H1 (cell line): ENCODE measurements around the gene CBFA2T2. TPM values are rescaled to one million over a fixed set of nuclear protein-coding genes. Genes with fewer than 3 reads are reported as not detected.

ENCODE experiments used
- CTCF ChIA-PET: fragments of 300-600 bp; sonication (Branson Sonifier 250); formaldehyde crosslinking; loops from one replicate; lab custom pipeline; 2021; ENCODE audit not compliant: partially characterized antibody; lab: Charles Lee
- POLR2A ChIA-PET: fragments of 300-600 bp; sonication (Branson Sonifier 250); formaldehyde crosslinking; loops from one replicate; lab custom pipeline; 2021; ENCODE audit warnings: inconsistent platforms; ENCODE audit not compliant: partially characterized antibody; lab: Charles Lee
- DNase-seq, 2 experiments: peaks; one replicate each; pipeline versions ENCODE4 v3.0.0 to v3.0.0-alpha.2; 2010 to 2022; ENCODE audit warnings: low spot score in 2 of 2, low read depth in 1 of 2, mixed read lengths in 1 of 2
- FAIRE-seq: peaks from 2 replicates; lab custom pipeline; 2011; peaks lifted over from hg19 to GRCh38; lab: Jason Lieb, UNC
- H2AFZ ChIP-seq: 2 replicates; pipeline ENCODE4 v1.8.1; 2012; ENCODE audit warnings: low read length, inconsistent platforms
- H2AK5ac ChIP-seq: 2 replicates; pipeline ENCODE4 v1.6.1; 2013; ENCODE audit warnings: low read depth, low read length
- H2BK120ac ChIP-seq: replicated peaks from 2 replicates; pipeline ENCODE3; 2013; ENCODE audit warnings: low read depth, low read length, inconsistent platforms
- H2BK12ac ChIP-seq: 2 replicates; pipeline ENCODE4 v1.6.1; 2013; ENCODE audit warnings: low read depth, low read length
- H2BK15ac ChIP-seq: 2 replicates; pipeline ENCODE4 v1.6.1; 2013; ENCODE audit warnings: low read length
- H2BK20ac ChIP-seq: 2 replicates; pipeline ENCODE4 v1.6.1; 2013; ENCODE audit warnings: low read length
- H2BK5ac ChIP-seq: 2 replicates; pipeline ENCODE4 v1.6.1; 2013; ENCODE audit warnings: low read depth, low read length
- H3K14ac ChIP-seq: 2 replicates; pipeline ENCODE4 v1.6.1; 2013; ENCODE audit warnings: inconsistent platforms; ENCODE audit not compliant: insufficient read length
- H3K18ac ChIP-seq: 2 replicates; pipeline ENCODE4 v1.6.1; 2013; ENCODE audit warnings: low read length; ENCODE audit errors: extremely low read depth
- H3K23ac ChIP-seq: 2 replicates; pipeline ENCODE4 v1.6.1; 2013; ENCODE audit warnings: inconsistent platforms; ENCODE audit not compliant: insufficient read length
- H3K23me2 ChIP-seq: 2 replicates; pipeline ENCODE4 v1.6.1; 2013; ENCODE audit warnings: low read depth, low read length
- H3K27ac ChIP-seq: 2 replicates; pipeline ENCODE4 v1.6.1; 2011; ENCODE audit warnings: low read depth, low read length, inconsistent platforms
- H3K27me3 ChIP-seq, 4 experiments: replicated peaks in 1 of 4; 1 replicate in 1 of 4; 2 replicates in 3 of 4; pipeline versions ENCODE4 v1.6.1 to v1.8.1; 2011 to 2013; ENCODE audit warnings: low read length in 3 of 4, mild to moderate bottlenecking in 3 of 4, inconsistent platforms in 2 of 4, mixed read lengths in 2 of 4, moderate library complexity in 1 of 4; ENCODE audit not compliant: control insufficient read depth in 3 of 4, insufficient read depth in 3 of 4; ENCODE audit errors: extremely low read depth in 1 of 4
- H3K36me3 ChIP-seq, 4 experiments: 2 replicates each; pipeline versions ENCODE4 v1.6.1 to v1.8.1; 2011 to 2013; ENCODE audit warnings: mild to moderate bottlenecking in 4 of 4, low read length in 3 of 4, moderate library complexity in 2 of 4, control low read depth in 1 of 4, inconsistent platforms in 1 of 4; ENCODE audit not compliant: insufficient read depth in 4 of 4, control insufficient read depth in 2 of 4
- H3K4ac ChIP-seq: replicated peaks from 2 replicates; pipeline ENCODE3; 2013; ENCODE audit warnings: low read length, low read depth, mixed read lengths, inconsistent platforms; ENCODE audit not compliant: insufficient read length
- H3K4me1 ChIP-seq, 4 experiments: replicated peaks in 1 of 4; 1 replicate in 1 of 4; 2 replicates in 3 of 4; pipeline versions ENCODE4 v1.6.1 to v1.8.1; 2011 to 2013; ENCODE audit warnings: low read length in 3 of 4, inconsistent platforms in 2 of 4, mixed read lengths in 1 of 4; ENCODE audit not compliant: insufficient read depth in 4 of 4, control insufficient read depth in 3 of 4
- H3K4me2 ChIP-seq, 2 experiments: 2 replicates each; pipeline versions ENCODE4 v1.6.1 to v1.8.1; 2011 to 2013; ENCODE audit warnings: low read depth in 2 of 2, low read length in 2 of 2, control low read depth in 1 of 2, inconsistent platforms in 1 of 2, mild to moderate bottlenecking in 1 of 2; ENCODE audit not compliant: insufficient read depth in 1 of 2
- H3K4me3 ChIP-seq, 4 experiments: fragments of 200-600, 300-600 bp in 1 of 4; sonication (generic), shearing (Covaris generic), sonication (Bioruptor Twin) in 1 of 4; 2 replicates each; pipeline versions ENCODE4 v1.5.1 to v1.8.1; 2011 to 2016; ENCODE audit warnings: low read length in 4 of 4, low read depth in 3 of 4, control low read depth in 2 of 4, inconsistent platforms in 2 of 4, mild to moderate bottlenecking in 2 of 4, mixed read lengths in 1 of 4, moderate library complexity in 1 of 4; ENCODE audit not compliant: insufficient read depth in 2 of 4; ENCODE audit errors: extremely low read depth in 1 of 4
- H3K56ac ChIP-seq: replicated peaks from 2 replicates; pipeline ENCODE3; 2013; ENCODE audit warnings: low read depth, mild to moderate bottlenecking, mixed read lengths, low read length, inconsistent platforms; ENCODE audit not compliant: insufficient read length
- H3K79me1 ChIP-seq: 2 replicates; pipeline ENCODE4 v1.6.1; 2013; ENCODE audit warnings: low read depth, low read length, control low read depth
- H3K79me2 ChIP-seq, 2 experiments: 2 replicates each; pipeline versions ENCODE4 v1.6.1 to v1.8.1; 2012 to 2013; ENCODE audit warnings: low read length in 2 of 2, mild to moderate bottlenecking in 2 of 2, inconsistent platforms in 1 of 2; ENCODE audit not compliant: insufficient read depth in 2 of 2, control insufficient read depth in 1 of 2
- H3K9ac ChIP-seq, 4 experiments: replicated peaks in 1 of 4; 1 replicate in 1 of 4; 2 replicates in 3 of 4; pipeline versions ENCODE4 v1.6.1 to v1.8.1; 2011 to 2013; ENCODE audit warnings: low read depth in 3 of 4, low read length in 3 of 4, control low read depth in 2 of 4, mild to moderate bottlenecking in 2 of 4, moderate library complexity in 2 of 4, inconsistent platforms in 1 of 4; ENCODE audit errors: extremely low read depth in 1 of 4
- H3K9me3 ChIP-seq, 2 experiments: 2 replicates each; pipeline versions ENCODE4 v1.6.1 to v1.8.1; 2012 to 2013; ENCODE audit warnings: mild to moderate bottlenecking in 2 of 2, moderate library complexity in 2 of 2, control low read depth in 1 of 2, inconsistent platforms in 1 of 2, low read depth in 1 of 2, low read length in 1 of 2, mixed read lengths in 1 of 2; ENCODE audit not compliant: insufficient read depth in 2 of 2
- H4K20me1 ChIP-seq, 2 experiments: replicated peaks in 1 of 2; 2 replicates each; pipeline versions ENCODE3 to v1.8.1; 2011 to 2013; ENCODE audit warnings: inconsistent platforms in 2 of 2, low read length in 2 of 2, mild to moderate bottlenecking in 1 of 2; ENCODE audit not compliant: insufficient read depth in 2 of 2, control insufficient read depth in 1 of 2
- H4K5ac ChIP-seq: 2 replicates; pipeline ENCODE4 v1.6.1; 2013; ENCODE audit warnings: low read length, low read depth, mixed read lengths, inconsistent platforms; ENCODE audit not compliant: insufficient read length
- H4K8ac ChIP-seq: 2 replicates; pipeline ENCODE4 v1.8.0; 2013; ENCODE audit warnings: mild to moderate bottlenecking, moderate library complexity, low read length, inconsistent platforms; ENCODE audit not compliant: insufficient read depth; ENCODE audit errors: extremely low read depth
- H4K91ac ChIP-seq: replicated peaks from 2 replicates; pipeline ENCODE3; 2013; ENCODE audit warnings: low read length, mixed read lengths, inconsistent platforms; ENCODE audit not compliant: insufficient read length
- BCL11A ChIP-seq, 2 experiments: IDR thresholded peaks; one replicate each; pipeline ENCODE4 v1.6.1; 2011; ENCODE audit warnings: low read depth in 2 of 2, low read length in 2 of 2, mild to moderate bottlenecking in 2 of 2
- CBX5 ChIP-seq: fragments of 300-800, 300-1000 bp; sonication (generic); IDR thresholded peaks from 2 replicates; pipeline ENCODE4 v1.7.1; 2016; ENCODE audit warnings: antibody characterized with exemption, low read length, low read depth
- FOSL1 ChIP-seq: IDR thresholded peaks from 2 replicates; pipeline ENCODE4 v1.6.1; 2011; ENCODE audit warnings: mild to moderate bottlenecking, low read depth, low read length, moderate library complexity; ENCODE audit not compliant: insufficient read depth
- HDAC6 ChIP-seq: IDR thresholded peaks from one replicate; pipeline ENCODE4 v1.7.1; 2012; ENCODE audit warnings: low read depth, mild to moderate bottlenecking, inconsistent platforms, low read length, moderate library complexity
- JUND ChIP-seq: IDR thresholded peaks from 2 replicates; pipeline ENCODE4 v1.6.1; 2011; ENCODE audit warnings: mild to moderate bottlenecking, improper control_type of control experiment, low read length
- KDM5A ChIP-seq: fragments of 200-600 bp; IDR thresholded peaks from 2 replicates; pipeline ENCODE4 v1.7.1; 2012; ENCODE audit warnings: mild to moderate bottlenecking, low read length, inconsistent platforms, mixed read lengths
- POLR2A ChIP-seq, 2 experiments: IDR thresholded peaks; 1 replicate in 1 of 2; 2 replicates in 1 of 2; pipeline ENCODE4 v1.6.1; 2011; ENCODE audit warnings: low read depth in 2 of 2, low read length in 2 of 2, mild to moderate bottlenecking in 2 of 2; ENCODE audit errors: control extremely low read depth in 1 of 2
- POLR2AphosphoS5 ChIP-seq: IDR thresholded peaks from 2 replicates; pipeline ENCODE4 v1.6.1; 2011; ENCODE audit warnings: low read depth, low read length
- RXRA ChIP-seq: IDR thresholded peaks from 2 replicates; pipeline ENCODE4 v1.6.1; 2011; ENCODE audit warnings: low read depth, mild to moderate bottlenecking, low read length, moderate library complexity; ENCODE audit not compliant: insufficient read depth
- SIRT6 ChIP-seq: IDR thresholded peaks from one replicate; pipeline ENCODE4 v1.7.1; 2012; ENCODE audit warnings: low read length, inconsistent platforms
- SP2 ChIP-seq: IDR thresholded peaks from 2 replicates; pipeline ENCODE4 v1.6.1; 2012; ENCODE audit warnings: mild to moderate bottlenecking, low read length, inconsistent platforms
- SP4 ChIP-seq: IDR thresholded peaks from 2 replicates; pipeline ENCODE4 v1.6.1; 2012; ENCODE audit warnings: low read length, inconsistent platforms
- YY1 ChIP-seq: IDR thresholded peaks from 2 replicates; pipeline ENCODE4 v1.6.1; 2011; ENCODE audit warnings: low read depth, mild to moderate bottlenecking, low read length
- WGBS, 2 experiments: shearing (Covaris generic) in 1 of 2; methylation state at CpG; one replicate each; pipeline versions ENCODE4 v1.1.6 to v1.1.7; 2013 to 2015; ENCODE audit warnings: low lambda C conversion rate in 2 of 2, mixed read lengths in 2 of 2, inconsistent platforms in 1 of 2, low coverage in 1 of 2, missing lambda C conversion rate in 1 of 2; ENCODE audit not compliant: insufficient replicate concordance in 2 of 2, insufficient coverage in 1 of 2, insufficient read length in 1 of 2; ENCODE audit errors: extremely low coverage in 1 of 2, missing lambda C conversion rate in 1 of 2; 5-methylcytosine and 5-hydroxymethylcytosine counted together
- polyA plus RNA-seq, 7 experiments: library from polyadenylated mRNA; depleted of rRNA in 3 of 7; stranded (reverse) in 5 of 7; unstranded in 2 of 7; fragments of >200 nt in 5 of 7; fragments of 200-250 nt in 2 of 7; gene quantifications; 1 replicate in 5 of 7; 2 replicates in 1 of 7; 4 replicates in 1 of 7; pipeline versions ENCODE4 v1.2.1 to v1.2.3, GENCODE V29; 2011 to 2013; ENCODE audit warnings: missing spikeins in 2 of 7, mixed read lengths in 2 of 7
- total RNA-seq: library from RNA; stranded (reverse); fragmentation: NEBNext Ultra II Directional; extraction: Animal tissue kit (Norgen Biotek cat#: 25700); gene quantifications from 2 replicates; pipeline ENCODE4 v1.2.1, GENCODE V29; 2021

Gene CBFA2T2
- total and polyA plus RNA-seq, 2 of the 8 experiments (the other 6 are each of a cell fraction or from before 2014, with no cell fraction given): 11.6 to 12.9 TPM

DNA sequence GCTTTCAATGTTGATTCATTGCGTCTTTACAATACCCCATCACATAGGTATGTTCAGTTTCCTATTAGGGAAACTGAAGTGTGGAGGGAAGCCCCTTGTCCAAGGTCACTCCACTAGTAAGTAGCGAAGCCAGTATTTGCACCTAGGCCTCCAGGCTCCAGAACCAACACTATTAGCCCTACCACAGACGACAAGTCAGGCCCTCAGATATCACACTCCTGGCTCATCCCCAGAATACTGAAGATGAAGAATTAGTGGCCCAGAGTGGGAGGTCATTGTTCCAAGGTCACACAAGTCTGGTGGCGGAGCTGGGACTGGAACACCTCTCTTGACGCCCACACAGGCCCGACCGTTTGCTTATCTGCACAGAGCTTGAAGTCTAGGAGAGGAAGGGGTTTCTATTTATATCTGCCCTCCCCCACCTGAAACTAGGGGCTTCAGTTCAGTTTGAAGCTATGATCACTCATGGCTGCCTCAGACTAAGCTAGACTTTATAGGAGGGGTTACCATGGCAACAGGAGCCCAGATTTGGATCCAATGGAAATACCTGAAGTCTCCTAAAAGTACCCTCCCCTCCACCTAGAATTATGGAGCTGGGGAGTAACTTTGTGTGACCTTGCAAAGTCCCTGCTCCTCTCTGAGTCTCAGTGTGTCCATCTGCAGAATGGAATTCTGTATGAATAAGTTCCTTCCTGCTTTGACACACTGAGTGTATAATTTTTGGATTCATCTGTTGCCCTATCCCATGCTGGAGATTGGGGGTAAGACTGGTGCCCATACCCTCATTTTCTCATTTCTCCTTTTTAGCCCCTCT, 48.5 kb upstream of the CBFA2T2 start:
- Histone ChIP-seq H3K14ac (no peak overlapping the region), H3K4me3 (no peak overlapping the region), H2BK120ac (no peak overlapping the region), H4K91ac (no peak overlapping the region), H3K79me2 (no peaks in the 10 kb centered on the region), H3K23ac (no peak overlapping the region), H3K18ac (no peak overlapping the region), H3K4me2 (no peak overlapping the region), H3K9ac (no peak overlapping the region; a peak in 1 of 7 replicates), H3K36me3 (no peaks in the 10 kb centered on the region), H4K8ac (no peak overlapping the region), H2BK12ac (no peak overlapping the region), H4K20me1 (peaks cover 0 to 4% of the 10 kb centered on the region in 2 experiments), H2AK5ac (no peak overlapping the region), H4K5ac (no peak overlapping the region), H3K27me3 (peaks cover 3 to 18% (median 15%) of the 10 kb centered on the region in 4 experiments), H3K27ac (no peak overlapping the region), H3K4ac (no peak overlapping the region), H2BK20ac (no peak overlapping the region), H3K79me1 (no peaks in the 10 kb centered on the region), H2AFZ (no peak overlapping the region), H3K9me3 (no peaks in the 10 kb centered on the region), H3K4me1 (peaks cover 0 to 7% (median 3%) of the 10 kb centered on the region in 4 experiments; a peak in 4 of 7 replicates), H2BK5ac (no peak overlapping the region), H3K56ac (no peak overlapping the region), H2BK15ac (no peak overlapping the region), H3K23me2 (peaks cover 6% of the 10 kb centered on the region; the same call in 1 of the 2 replicates)
- CTCF ChIA-PET: interaction anchor here (0.6 to 0.9 kb wide), 3 partner anchors 13 to 226 kb away, joined by 3 read pairs; no protein-coding TSS in a partner anchor
- DNase-seq (no peak), FAIRE-seq (no peak)
- POLR2A ChIA-PET: no interaction called here
- 86% methylated on average over 7 of the region's 7 CpGs; no CpG with 5 or more reads in 1 of the 2 experiments for WGBS, 2 experiments
- TF ChIP-seq BCL11A (IDR thresholded peaks at IDR 0.05; ENCODE audit: low read depth in 2 of 2, low read length in 2 of 2) (no peak), FOSL1 (no peak), SP4 (no peak), RXRA (no peak), KDM5A (no peak), POLR2AphosphoS5 (no peak), CBX5 (no peak), HDAC6 (no peak), YY1 (no peak), POLR2A (IDR thresholded peaks at IDR 0.05; ENCODE audit: control extremely low read depth in 1 of 2, low read depth in 2 of 2, low read length in 2 of 2) (no peak), JUND (no peak), SIRT6 (no peak), SP2 (no peak)
